ACHN (cell line): ENCODE data around the gene GHR.
A peak's percentile ranks its signal among the peaks of the same experiment; 100 is the strongest.

Source experiments
- DNase-seq: peaks from one replicate; pipeline ENCODE4 v3.0.0-alpha.2; 2015
- in situ Hi-C: cut with HindIII; loops from 2 replicates; pipeline ENCODE4 v1.10.0; 2017; ENCODE audit warnings: low sequenced_read_pairs, low pct_ligation_motif_present, low pct_unique_long_range_greater_than_20kb

Gene GHR

GRCh38 chr5:42502613-42503470, 79.6 kb downstream of the GHR start:
- no peak for DNase-seq
- in situ Hi-C loops, result no loop called here

DNA sequence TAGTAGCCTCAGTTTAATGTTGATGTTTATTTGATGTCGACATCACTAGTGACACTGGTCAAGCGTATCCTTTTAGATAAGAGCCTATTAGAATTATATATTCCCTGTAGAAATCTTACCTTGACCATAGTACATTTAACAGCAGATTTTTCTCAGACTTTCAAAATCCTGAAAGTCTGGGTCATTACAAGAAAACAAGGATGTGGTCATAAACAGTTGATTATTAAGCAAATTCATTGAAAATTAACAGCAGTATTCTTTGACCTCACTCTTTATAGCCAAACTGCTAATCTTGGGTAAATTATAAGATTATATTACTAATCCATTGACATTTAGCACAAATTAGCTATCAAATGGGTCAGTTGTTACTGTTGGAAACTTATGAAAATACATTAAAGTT, 83.4 kb downstream of the GHR start:
- no peak for DNase-seq
- in situ Hi-C loops, result no loop called here

GRCh38 chr5:42507451-42508097, 84.3 kb downstream of the GHR start:
- DNase-seq, result no peak
- in situ Hi-C loops, result no loop called here

DNA sequence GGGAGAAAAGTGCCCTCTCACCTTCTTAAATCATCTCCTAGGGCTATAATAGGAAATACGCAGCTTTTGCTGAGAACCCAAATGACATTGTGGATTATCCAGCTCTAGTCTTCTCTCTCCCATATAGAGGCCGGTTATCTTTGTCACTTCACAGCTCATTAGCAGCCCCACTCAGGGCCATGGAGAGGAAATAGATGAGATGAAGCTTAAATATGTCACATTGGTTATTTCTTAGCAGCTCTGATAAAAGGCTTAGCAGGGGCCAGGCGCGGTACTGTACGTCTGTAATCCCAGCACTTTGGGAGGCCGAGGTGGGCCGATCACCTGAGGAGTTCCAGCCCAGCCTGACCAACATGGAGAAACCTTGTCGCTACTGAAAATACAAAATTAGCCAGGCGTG, 90.0 kb downstream of the GHR start:
- in situ Hi-C loops, result no loop called here
- no peak for DNase-seq

DNA sequence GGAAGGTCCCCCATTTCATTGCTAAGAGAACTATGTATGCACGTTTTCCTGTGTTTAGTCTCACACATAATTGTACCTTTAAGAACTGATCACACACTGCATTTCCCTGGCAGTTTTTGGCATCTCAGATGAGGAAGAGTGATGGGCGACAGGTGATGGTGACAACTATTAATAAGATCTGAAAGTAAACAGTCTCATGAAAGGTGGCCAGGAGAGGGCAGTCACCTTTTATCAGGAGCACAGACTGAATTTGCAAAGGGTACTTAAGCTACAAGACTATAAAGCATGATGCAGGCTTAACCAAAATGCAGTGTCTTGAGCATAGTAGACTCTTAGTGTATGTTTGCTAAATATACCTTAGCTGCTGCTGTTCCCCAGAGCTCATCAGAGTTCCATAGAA, 91.5 kb downstream of the GHR start:
- peak; percentile 1 for DNase-seq
- in situ Hi-C loops, result no loop called here

- no peak for DNase-seq
- in situ Hi-C loops, result no loop called here
Measured at GRCh38 chr5:42515504-42515903, 92.3 kb downstream of the GHR start.

- in situ Hi-C loops, result no loop called here
- DNase-seq, result no peak
Measured at GRCh38 chr5:42516282-42517042, 93.2 kb downstream of the GHR start.

- DNase-seq, result no peak
Measured at GRCh38 chr5:42517164-42517563, 93.9 kb downstream of the GHR start.

GRCh38 chr5:42518595-42519221, 95.5 kb downstream of the GHR start:
- no peak for DNase-seq

More at GRCh38 chr5:42517164-42517563, 93.9 kb downstream of the GHR start:
- in situ Hi-C loops, result no loop called here

DNA sequence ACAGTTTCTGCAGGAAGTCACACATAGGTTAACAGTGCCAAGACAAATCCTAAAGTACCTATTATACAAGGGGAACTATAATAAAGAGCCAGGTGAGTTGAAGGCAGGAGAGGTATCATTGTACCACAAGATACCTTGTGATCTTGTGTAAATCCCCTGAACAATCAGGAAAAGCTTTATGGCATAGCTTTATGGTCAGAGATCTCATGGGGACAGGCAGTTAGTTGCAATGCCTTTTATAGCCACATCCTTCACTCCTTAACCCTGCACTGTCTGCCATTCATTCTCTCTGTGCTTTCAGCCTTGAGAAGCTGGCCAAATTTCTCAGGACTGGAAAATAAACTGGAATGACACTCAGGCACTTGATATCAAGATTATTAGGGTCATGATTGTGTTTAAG, 97.0 kb downstream of the GHR start:
- DNase-seq, result no peak
- in situ Hi-C loops, result no loop called here

More at GRCh38 chr5:42518595-42519221, 95.5 kb downstream of the GHR start:
- in situ Hi-C loops, result no loop called here

DNA sequence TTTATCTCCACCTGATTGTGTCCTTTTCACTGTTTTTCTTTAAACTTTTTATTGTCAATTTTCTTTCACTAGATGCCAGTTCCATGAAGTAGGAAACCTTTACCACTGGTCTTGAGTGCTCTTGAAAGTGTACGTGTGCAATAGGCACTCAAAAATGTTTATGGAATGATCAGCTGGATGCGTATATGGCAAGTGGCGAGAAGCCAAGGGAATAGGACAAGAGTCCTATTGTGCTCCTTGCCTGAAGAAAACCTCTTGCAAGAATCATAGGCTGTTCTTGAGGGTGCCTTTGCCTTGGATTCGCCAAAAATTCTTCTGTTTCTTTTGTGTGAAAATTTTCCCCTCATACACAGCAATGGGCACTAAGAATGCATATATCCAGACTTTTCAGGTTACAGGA, 97.7 kb downstream of the GHR start:
- in situ Hi-C loops, result no loop called here
- DNase-seq, result no peak

GRCh38 chr5:42521406-42521805, 98.2 kb downstream of the GHR start:
- DNase-seq, result no peak
- in situ Hi-C loops, result no loop called here

GRCh38 chr5:42522783-42523182, 99.5 kb downstream of the GHR start:
- no peak for DNase-seq
- in situ Hi-C loops, result no loop called here

DNA sequence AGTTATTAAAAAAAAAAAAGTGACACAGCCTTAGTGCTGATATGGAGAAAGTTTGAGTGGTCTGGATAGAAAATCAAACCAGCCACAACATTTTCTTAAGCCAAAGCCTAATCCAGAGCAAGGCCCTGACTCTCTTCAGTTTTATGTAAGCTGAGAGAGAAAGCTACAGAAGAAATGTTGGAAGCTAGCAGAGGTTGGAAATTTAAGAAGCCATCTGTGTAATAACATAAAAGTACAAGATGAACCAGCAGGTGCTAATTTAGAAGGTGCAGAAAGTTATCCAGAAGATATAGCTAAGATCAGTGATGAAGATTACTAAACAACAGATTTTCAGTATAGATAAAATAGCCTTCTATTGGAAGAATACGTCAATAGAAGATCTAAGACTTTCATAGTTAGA, 102.9 kb downstream of the GHR start:
- DNase-seq, result no peak
- in situ Hi-C loops, result no loop called here

- in situ Hi-C loops, result no loop called here
- DNase-seq, result no peak
Measured at GRCh38 chr5:42531611-42532010, 108.4 kb downstream of the GHR start.

GRCh38 chr5:42542106-42542505, 118.9 kb downstream of the GHR start:
- in situ Hi-C loops, result no loop called here

DNA sequence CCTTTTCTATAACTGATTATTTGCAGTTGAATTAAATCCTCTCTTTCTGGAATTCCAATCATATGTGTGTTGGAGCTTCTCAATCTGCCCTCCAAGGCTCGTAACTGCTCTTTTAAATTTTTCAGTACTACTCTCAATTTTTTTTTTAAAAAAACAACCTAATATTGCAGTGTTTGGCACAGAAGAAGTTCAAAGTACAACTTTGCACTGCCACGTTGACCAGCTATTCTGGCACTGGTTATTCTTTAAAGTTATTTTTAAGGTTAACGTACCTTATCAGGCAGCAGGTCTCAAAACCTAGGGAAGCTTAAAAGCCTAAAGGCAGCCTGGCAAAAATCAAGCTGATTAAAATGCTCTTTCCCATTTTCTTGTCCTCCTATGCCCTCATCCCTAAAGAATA, 120.5 kb downstream of the GHR start:
- in situ Hi-C loops, result no loop called here
- no peak for DNase-seq

More at GRCh38 chr5:42542106-42542505, 118.9 kb downstream of the GHR start:
- no peak for DNase-seq

- in situ Hi-C loops, result no loop called here
Measured at GRCh38 chr5:42545038-42545437, 121.8 kb downstream of the GHR start.

DNA sequence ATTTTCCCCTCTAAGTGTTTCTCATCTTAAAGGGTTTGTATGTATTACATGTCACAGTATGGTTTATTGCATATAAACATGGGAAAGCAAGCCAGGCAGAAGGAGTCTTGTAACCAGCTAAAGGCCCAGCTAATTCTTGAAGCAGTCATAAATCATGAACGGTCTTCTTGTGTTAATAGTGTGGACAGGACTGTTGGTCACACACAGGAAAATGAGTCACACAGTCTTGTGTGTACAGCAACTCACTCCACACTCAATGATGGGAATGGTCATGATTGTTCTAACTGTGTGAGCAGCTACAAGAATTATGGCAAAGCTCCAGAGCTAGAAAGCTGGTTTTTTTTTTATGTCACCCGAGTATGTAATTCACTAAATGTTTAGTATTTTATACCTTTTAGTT, 123.9 kb downstream of the GHR start:
- in situ Hi-C loops, result no loop called here
- DNase-seq, result no peak

More at GRCh38 chr5:42545038-42545437, 121.8 kb downstream of the GHR start:
- DNase-seq, result no peak
